Thoracic aorta (tissue), 2 donors: ENCODE results near the gene ADAM8. TPM values are rescaled to one million over a fixed set of nuclear protein-coding genes. Genes with fewer than 3 reads are reported as not detected.
"Not testable (repeated sequence)": the region's sequence is repeated elsewhere in the genome, so short reads cannot be mapped to it uniquely, and the experiment has no call there.

Source experiments
- ATAC-seq: fragments of 150-250 bp; one replicate; pipeline ENCODE4 v1.8.0; 2017; ENCODE audit warnings: low read depth; ENCODE audit not compliant: insufficient number of reproducible peaks, low FRiP score
- DNase-seq: peaks from one replicate; pipeline ENCODE4 v3.0.0-alpha.2; 2020; ENCODE audit warnings: low spot score
- H3K27ac ChIP-seq, 2 donors: fragments of 200-600 bp; sonication (generic); 1 replicate in 1 of 2; 2 replicates in 1 of 2; pipeline ENCODE4 v1.5.1; 2016; ENCODE audit warnings: mild to moderate bottlenecking in 2 of 2, moderate library complexity in 2 of 2
- H3K27me3 ChIP-seq: fragments of 200-600 bp; sonication (generic); replicated peaks from 2 replicates; pipeline ENCODE4 v1.6.0; 2016; ENCODE audit warnings: mild to moderate bottlenecking; ENCODE audit not compliant: insufficient read depth
- H3K36me3 ChIP-seq: fragments of 200-600 bp; sonication (generic); one replicate; pipeline ENCODE4 v1.5.1; 2016
- H3K4me1 ChIP-seq, 2 donors: fragments of 200-600 bp; sonication (generic); 1 replicate in 1 of 2; 2 replicates in 1 of 2; pipeline versions ENCODE4 v1.5.1 to v1.6.0; 2016; ENCODE audit warnings: low read depth in 2 of 2, mild to moderate bottlenecking in 1 of 2; ENCODE audit not compliant: control insufficient read depth in 1 of 2
- H3K4me3 ChIP-seq: fragments of 200-600 bp; sonication (generic); 2 replicates; pipeline ENCODE4 v1.5.1; 2016; ENCODE audit warnings: mild to moderate bottlenecking
- H3K9me3 ChIP-seq: fragments of 200-600 bp; sonication (generic); 2 replicates; pipeline ENCODE4 v1.5.1; 2016
- total RNA-seq, 2 donors: library from RNA; depleted of rRNA; stranded (reverse); fragments of >200 nt; gene quantifications; one replicate each; pipeline versions ENCODE4 v1.1.0 to v1.2.3, GENCODE V29; 2016
- TF ChIP-seq, protein P1 (sequence below): fragments of 200-600 bp; sonication (generic); IDR thresholded peaks from one replicate; pipeline ENCODE4 v1.5.1; 2019; ENCODE audit warnings: antibody characterized with exemption

Gene ADAM8
- total RNA-seq, 2 donors from 2014 or later = 7.2 to 14.0 TPM

DNA sequence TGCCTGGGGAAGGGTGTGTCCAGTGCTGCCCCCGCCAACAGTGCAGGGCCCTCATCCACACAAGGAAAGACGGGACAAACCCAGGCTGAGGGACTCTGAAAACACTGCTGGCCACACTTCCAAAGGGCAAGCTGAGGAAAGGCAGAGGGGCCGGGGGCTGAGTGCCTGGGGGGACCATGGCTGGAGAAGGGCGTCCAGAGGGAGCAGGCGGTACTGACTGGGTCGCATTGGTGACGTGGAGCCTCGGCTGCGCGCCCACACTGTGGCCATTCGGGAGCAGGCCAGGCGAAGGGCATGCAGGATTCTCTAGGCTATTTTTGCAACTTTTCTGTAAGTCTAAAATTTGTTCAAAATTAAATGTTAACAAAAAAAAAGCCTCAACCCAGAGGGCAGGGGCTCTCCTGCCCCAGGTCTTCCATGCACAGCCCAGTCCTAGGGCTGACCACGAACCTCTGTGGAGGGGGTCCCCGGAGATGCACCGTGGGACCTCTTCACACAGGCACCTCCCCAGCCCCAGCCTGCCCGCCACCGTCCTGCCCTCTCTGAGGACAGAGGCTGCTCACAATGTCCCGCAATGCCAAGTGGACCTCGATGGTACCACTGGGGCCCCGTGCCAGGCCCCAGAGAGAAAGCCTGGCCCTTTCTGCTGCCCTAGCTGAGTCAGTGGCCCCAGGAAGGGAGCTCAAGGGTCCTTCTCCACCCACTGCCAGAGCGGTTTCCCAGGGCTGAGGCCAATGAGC lies 10.4 kb downstream of the ADAM8 start:
- peaks cover 4 to 7% of the 10 kb centered on the region in 2 donors for H3K4me1 ChIP-seq
- H3K27ac ChIP-seq = no peak overlapping the region
- DNase-seq (no peak), ATAC-seq (no peak)
- TF ChIP-seq, protein P1, sequence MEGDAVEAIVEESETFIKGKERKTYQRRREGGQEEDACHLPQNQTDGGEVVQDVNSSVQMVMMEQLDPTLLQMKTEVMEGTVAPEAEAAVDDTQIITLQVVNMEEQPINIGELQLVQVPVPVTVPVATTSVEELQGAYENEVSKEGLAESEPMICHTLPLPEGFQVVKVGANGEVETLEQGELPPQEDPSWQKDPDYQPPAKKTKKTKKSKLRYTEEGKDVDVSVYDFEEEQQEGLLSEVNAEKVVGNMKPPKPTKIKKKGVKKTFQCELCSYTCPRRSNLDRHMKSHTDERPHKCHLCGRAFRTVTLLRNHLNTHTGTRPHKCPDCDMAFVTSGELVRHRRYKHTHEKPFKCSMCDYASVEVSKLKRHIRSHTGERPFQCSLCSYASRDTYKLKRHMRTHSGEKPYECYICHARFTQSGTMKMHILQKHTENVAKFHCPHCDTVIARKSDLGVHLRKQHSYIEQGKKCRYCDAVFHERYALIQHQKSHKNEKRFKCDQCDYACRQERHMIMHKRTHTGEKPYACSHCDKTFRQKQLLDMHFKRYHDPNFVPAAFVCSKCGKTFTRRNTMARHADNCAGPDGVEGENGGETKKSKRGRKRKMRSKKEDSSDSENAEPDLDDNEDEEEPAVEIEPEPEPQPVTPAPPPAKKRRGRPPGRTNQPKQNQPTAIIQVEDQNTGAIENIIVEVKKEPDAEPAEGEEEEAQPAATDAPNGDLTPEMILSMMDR = no peak
- H3K9me3 ChIP-seq = no peaks in the 10 kb centered on the region
- H3K27me3 ChIP-seq = no peaks in the 10 kb centered on the region
- peaks cover 4% of the 10 kb centered on the region for H3K36me3 ChIP-seq
- no peak overlapping the region for H3K4me3 ChIP-seq

- H3K36me3 ChIP-seq, H3K27me3 ChIP-seq, H3K4me3 ChIP-seq, DNase-seq, H3K27ac ChIP-seq, ATAC-seq, H3K9me3 ChIP-seq: not testable (repeated sequence)
- peaks cover 13 to 18% of the 10 kb centered on the region in 2 donors for H3K4me1 ChIP-seq
These were observed 11.6 kb downstream of the ADAM8 start for GRCh38 chr10:133265052-133265451.

DNA sequence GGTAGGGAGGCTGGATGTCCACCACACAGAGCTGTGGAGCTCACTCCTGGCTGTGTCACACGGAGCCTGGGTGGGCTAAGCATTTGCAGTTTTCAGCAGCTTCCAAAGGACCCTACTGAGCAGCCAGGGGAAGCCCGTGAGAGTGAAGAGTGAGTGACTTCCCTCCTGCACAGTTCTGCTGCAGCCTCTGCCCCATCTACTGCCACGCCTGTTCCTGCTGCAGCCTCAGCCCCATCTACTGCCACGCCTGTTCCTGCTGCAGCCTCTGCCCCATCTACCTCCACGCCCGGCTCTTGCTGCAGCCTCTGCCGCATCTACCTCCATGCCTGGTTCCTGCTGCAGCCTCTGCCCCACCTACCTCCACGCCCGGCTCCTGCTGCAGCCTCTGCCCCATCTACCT lies 12.2 kb downstream of the ADAM8 start:
- Histone ChIP-seq H3K27me3 (no peaks in the 10 kb centered on the region), H3K36me3 (no peaks in the 10 kb centered on the region), H3K9me3 (no peaks in the 10 kb centered on the region), H3K4me3 (no peak overlapping the region), H3K27ac (no peak overlapping the region), H3K4me1 (peaks cover 18 to 20% of the 10 kb centered on the region in 2 donors)
- no peak for ATAC-seq
- TF ChIP-seq, protein P1 = no peak
- DNase-seq = no peak

GRCh38 chr10:133263674-133264073 lies 13.0 kb downstream of the ADAM8 start:
- Histone ChIP-seq H3K27ac (no peak overlapping the region), H3K4me1 (peaks cover 18 to 28% of the 10 kb centered on the region in 2 donors), H3K27me3 (no peaks in the 10 kb centered on the region), H3K36me3 (no peaks in the 10 kb centered on the region), H3K9me3 (no peaks in the 10 kb centered on the region), H3K4me3 (no peak overlapping the region)
- no peak for DNase-seq
- ATAC-seq = no peak
- TF ChIP-seq, protein P1 = no peak

DNA sequence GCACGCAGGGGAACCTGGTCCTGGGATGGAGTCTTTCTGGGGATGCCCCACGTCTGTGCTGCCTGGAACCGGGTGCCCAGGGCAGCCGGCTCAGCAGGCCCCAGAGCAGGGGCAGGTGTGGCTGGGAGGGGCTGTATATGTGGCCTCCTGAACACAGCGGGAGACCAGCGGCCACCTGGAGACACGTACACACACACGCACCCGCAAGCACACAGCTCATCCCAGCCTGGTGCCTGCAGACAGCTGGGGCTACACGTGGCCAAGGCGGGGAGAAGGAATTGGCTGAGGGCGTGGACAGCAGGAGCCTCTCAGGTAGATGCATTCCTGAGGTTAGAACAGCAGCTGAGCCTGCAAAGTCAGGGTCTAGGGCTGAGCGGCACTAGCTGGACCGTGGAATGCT lies 14.0 kb downstream of the ADAM8 start:
- Histone ChIP-seq H3K36me3 (no peaks in the 10 kb centered on the region), H3K4me3 (no peak overlapping the region), H3K9me3 (no peaks in the 10 kb centered on the region), H3K27ac (no peak overlapping the region), H3K4me1 (peaks cover 22 to 36% of the 10 kb centered on the region in 2 donors), H3K27me3 (no peaks in the 10 kb centered on the region)
- ATAC-seq (no peak), DNase-seq (no peak)
- TF ChIP-seq, protein P1 = no peak
